Sigmoid colon (tissue), 7 donors: Measurements from ENCODE around the gene HK1. TPM values are rescaled to one million over a fixed set of nuclear protein-coding genes. Genes with fewer than 3 reads are reported as not detected.

Experiments
- DNase-seq: peaks from one replicate; pipeline ENCODE4 v3.0.0-alpha.2; 2019
- H3K27ac ChIP-seq, 4 donors: fragments of 200-600 bp; sonication (generic); one replicate each; pipeline ENCODE4 v1.5.1; 2016 to 2019; ENCODE audit warnings: mild to moderate bottlenecking in 1 of 4
- H3K27me3 ChIP-seq, 3 donors: fragments of 200-600 bp; sonication (generic); one replicate each; pipeline ENCODE4 v1.5.1; 2019; ENCODE audit warnings: mild to moderate bottlenecking in 1 of 3
- H3K36me3 ChIP-seq, 4 donors: fragments of 200-600 bp; sonication (generic); one replicate each; pipeline ENCODE4 v1.5.1; 2016 to 2019
- H3K4me1 ChIP-seq, 4 donors: fragments of 200-600 bp; sonication (generic); one replicate each; pipeline ENCODE4 v1.5.1; 2017 to 2019
- H3K4me3 ChIP-seq, 4 donors: fragments of 200-600 bp; sonication (generic); one replicate each; pipeline ENCODE4 v1.5.1; 2017 to 2019; ENCODE audit warnings: mild to moderate bottlenecking in 2 of 4, moderate library complexity in 1 of 4
- H3K9me3 ChIP-seq, 4 donors: fragments of 200-600 bp in 3 of 4; sonication (generic) in 3 of 4; one replicate each; pipeline versions ENCODE4 v1.5.1 to v1.6.1; 2013 to 2019
- EP300 ChIP-seq, 4 donors: sonication (generic); formaldehyde crosslinking; IDR thresholded peaks; one replicate each; pipeline ENCODE4 v1.6.1; 2017; ENCODE audit warnings: antibody characterized with exemption in 4 of 4
- POLR2A ChIP-seq, 2 donors: fragments of 450-650 bp; IDR thresholded peaks; one replicate each; pipeline ENCODE4 v1.6.1; 2016; ENCODE audit warnings: antibody characterized with exemption in 2 of 2, mild to moderate bottlenecking in 2 of 2, moderate library complexity in 2 of 2
- POLR2AphosphoS5 ChIP-seq, 4 donors: sonication (generic); formaldehyde crosslinking; IDR thresholded peaks; one replicate each; pipeline ENCODE4 v1.6.1; 2017; ENCODE audit warnings: antibody characterized with exemption in 4 of 4
- WGBS, 2 donors: extraction: QIAGEN DNeasy Blood & Tissue Kit; methylation state at CpG; one replicate each; pipeline ENCODE4 v1.1.7; 2013; 5-methylcytosine and 5-hydroxymethylcytosine counted together
- intact Hi-C: fragments of 100-400 bp; cut with DNase I; formaldehyde crosslinking; loops from one replicate; pipeline ENCODE4 v1.15.1; 2023
- polyA plus RNA-seq, 3 donors: library from polyadenylated mRNA; stranded (reverse); fragments of 200-250 nt; gene quantifications; one replicate each; pipeline ENCODE4 v1.2.3, GENCODE V29; 2013
- total RNA-seq, 4 donors: library from RNA; depleted of rRNA; stranded (reverse); fragments of >200 nt; gene quantifications; one replicate each; pipeline ENCODE4 v1.1.0, GENCODE V29; 2016
- TF ChIP-seq, protein P1 (sequence below), 4 experiments: fragments of 450-650 bp in 3 of 4; fragments of 200-600 bp in 1 of 4; IDR thresholded peaks; one replicate each; pipeline ENCODE4 v1.5.1; 2016 to 2019; ENCODE audit warnings: antibody characterized with exemption in 4 of 4, mild to moderate bottlenecking in 3 of 4, moderate library complexity in 2 of 4
- donor health status: healthy with polysubstance abuse.
- donor health status: Bipolar disorder and iron deficiency.
- donor health status: healthy.

HK1 gene
- total and polyA plus RNA-seq, 7 donors, result 23.4 to 74.9 (median 65.8) TPM

DNA sequence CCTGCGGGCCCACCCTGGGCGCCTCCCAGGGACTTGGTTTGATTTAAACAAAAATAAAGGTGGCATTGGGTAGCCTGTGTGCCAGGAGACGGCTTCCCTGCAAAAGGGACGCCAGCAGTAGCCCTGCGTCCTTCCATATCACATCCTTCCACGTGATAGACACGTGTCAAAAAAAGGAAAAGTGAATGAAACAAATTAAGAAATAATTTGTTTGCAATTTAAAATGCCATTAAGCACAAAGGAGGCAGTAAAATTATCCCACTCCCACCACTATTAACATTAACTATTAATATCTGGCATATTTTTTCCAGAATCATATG, 130.8 kb downstream of the HK1 start:
- peak overlapping the region in 3 of 4 donors; percentile 37 to 44 (median 41) for H3K4me3 ChIP-seq
- H3K27ac ChIP-seq, result peak overlapping the region; percentile 88 to 97 (median 94)
- TF ChIP-seq, protein P1, sequence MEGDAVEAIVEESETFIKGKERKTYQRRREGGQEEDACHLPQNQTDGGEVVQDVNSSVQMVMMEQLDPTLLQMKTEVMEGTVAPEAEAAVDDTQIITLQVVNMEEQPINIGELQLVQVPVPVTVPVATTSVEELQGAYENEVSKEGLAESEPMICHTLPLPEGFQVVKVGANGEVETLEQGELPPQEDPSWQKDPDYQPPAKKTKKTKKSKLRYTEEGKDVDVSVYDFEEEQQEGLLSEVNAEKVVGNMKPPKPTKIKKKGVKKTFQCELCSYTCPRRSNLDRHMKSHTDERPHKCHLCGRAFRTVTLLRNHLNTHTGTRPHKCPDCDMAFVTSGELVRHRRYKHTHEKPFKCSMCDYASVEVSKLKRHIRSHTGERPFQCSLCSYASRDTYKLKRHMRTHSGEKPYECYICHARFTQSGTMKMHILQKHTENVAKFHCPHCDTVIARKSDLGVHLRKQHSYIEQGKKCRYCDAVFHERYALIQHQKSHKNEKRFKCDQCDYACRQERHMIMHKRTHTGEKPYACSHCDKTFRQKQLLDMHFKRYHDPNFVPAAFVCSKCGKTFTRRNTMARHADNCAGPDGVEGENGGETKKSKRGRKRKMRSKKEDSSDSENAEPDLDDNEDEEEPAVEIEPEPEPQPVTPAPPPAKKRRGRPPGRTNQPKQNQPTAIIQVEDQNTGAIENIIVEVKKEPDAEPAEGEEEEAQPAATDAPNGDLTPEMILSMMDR (IDR thresholded peaks at IDR 0.05), result peak in 1 of 4 experiments; percentile 33
- TF ChIP-seq POLR2A (IDR thresholded peaks at IDR 0.05), result no peak
- intact Hi-C loops, result loop anchor here (10.0 kb wide), 1 partner anchor 226 kb away; the partner anchor contains the start of gene FAM241B
- no peaks in the 10 kb centered on the region for H3K9me3 ChIP-seq
- no peaks in the 10 kb centered on the region for H3K27me3 ChIP-seq
- H3K4me1 ChIP-seq, result peaks cover 0 to 89% (median 70%) of the 10 kb centered on the region in 4 donors
- WGBS, 2 donors, result 20 to 23% methylated on average over 7 of the region's 7 CpGs
- H3K36me3 ChIP-seq, result peaks cover 8 to 29% (median 15%) of the 10 kb centered on the region in 4 donors
- DNase-seq, result no peak

DNA sequence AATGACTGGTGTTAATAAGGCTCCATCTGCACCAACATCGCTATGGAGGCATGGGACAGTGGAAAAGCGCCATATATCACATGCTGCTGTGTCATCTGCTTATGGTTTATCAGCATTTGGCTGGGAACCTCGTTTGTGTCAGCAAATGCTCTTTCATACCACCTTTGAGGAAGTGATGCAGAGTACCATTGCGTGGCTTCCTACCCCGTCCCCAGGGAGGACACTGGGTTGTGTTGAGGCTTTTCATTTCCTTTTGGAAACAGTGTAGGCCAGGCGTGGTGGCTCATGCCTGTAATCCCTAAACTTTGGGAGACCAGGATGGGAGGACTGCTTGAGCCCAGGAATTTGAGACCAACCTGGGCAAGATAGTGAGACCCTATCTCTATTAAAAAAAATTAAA, 131.7 kb downstream of the HK1 start:
- WGBS, 2 donors, result 49 to 76% methylated on average over 6 of the region's 6 CpGs
- intact Hi-C loops, result loop anchor here (10.0 kb wide), 1 partner anchor 225 kb away; the partner anchor contains the start of gene FAM241B
- TF ChIP-seq POLR2A (IDR thresholded peaks at IDR 0.05) (no peak), POLR2AphosphoS5 (IDR thresholded peaks at IDR 0.05) (peak; percentile 32 to 77 (median 40)), EP300 (IDR thresholded peaks at IDR 0.05) (peak in 2 of 4 donors; percentile 33 to 74)
- TF ChIP-seq, protein P1 (IDR thresholded peaks at IDR 0.05), result no peak
- Histone ChIP-seq H3K27me3 (no peaks in the 10 kb centered on the region), H3K4me3 (no peak overlapping the region), H3K9me3 (no peaks in the 10 kb centered on the region), H3K36me3 (peaks cover 2 to 21% (median 9%) of the 10 kb centered on the region in 4 donors), H3K4me1 (peaks cover 0 to 81% (median 66%) of the 10 kb centered on the region in 4 donors), H3K27ac (peak overlapping the region; percentile 88 to 97 (median 94))
- DNase-seq, result no peak

DNA sequence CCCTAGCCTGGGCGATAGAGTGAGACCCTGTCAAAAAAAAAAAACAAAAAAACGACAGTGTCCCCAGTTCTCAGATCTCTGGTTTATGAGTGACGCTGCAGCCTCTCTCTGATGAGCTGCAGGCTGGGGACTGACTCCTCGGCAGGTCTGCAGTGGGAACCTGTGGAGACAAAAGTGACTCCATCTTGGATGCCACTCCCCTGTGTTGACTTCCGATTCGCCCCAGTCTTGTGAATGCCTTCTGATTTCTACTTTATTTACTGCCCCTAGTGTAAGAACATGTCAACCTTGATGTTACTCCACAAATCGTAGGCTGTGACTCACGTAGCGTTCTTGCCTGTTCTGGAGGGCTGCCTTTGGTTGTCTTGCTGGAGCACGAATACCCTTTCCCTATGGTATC, 132.2 kb downstream of the HK1 start:
- Histone ChIP-seq H3K4me3 (no peak overlapping the region), H3K36me3 (peaks cover 0 to 16% (median 7%) of the 10 kb centered on the region in 4 donors), H3K4me1 (peaks cover 0 to 78% (median 64%) of the 10 kb centered on the region in 4 donors), H3K27me3 (no peaks in the 10 kb centered on the region), H3K9me3 (no peaks in the 10 kb centered on the region), H3K27ac (peak overlapping the region; percentile 88 to 97 (median 94))
- TF ChIP-seq POLR2AphosphoS5 (IDR thresholded peaks at IDR 0.05), result peak in 2 of 4 donors; percentile 32 to 63
- peak in 3 of 4 donors; percentile 49 to 86 (median 50) for TF ChIP-seq EP300 (IDR thresholded peaks at IDR 0.05)
- TF ChIP-seq, protein P1 (IDR thresholded peaks at IDR 0.05), result no peak
- no peak for TF ChIP-seq POLR2A (IDR thresholded peaks at IDR 0.05)
- intact Hi-C loops, result no loop called here
- 83 to 91% methylated on average over 10 of the region's 10 CpGs for WGBS, 2 donors
- DNase-seq, result no peak

DNA sequence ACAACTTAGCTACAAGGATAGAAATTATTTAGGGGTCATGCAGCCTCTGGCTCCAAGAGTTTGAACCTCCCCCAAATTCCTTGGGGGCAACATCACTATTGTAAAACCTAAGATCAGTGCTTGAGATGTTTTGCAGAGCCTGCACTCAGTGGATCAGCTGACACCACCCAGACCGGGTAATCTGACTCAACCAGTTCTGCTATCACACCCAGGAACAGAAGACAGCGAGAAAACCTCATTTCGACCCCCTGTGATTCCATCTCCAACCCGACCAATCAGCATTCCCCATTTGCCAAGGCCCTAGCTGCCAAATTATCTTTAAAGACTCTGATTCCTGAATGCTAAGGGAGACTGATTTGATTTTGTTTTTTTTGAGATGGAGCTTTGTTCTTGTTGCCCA, 133.2 kb downstream of the HK1 start:
- H3K36me3 ChIP-seq, result peaks cover 0 to 6% (median 2%) of the 10 kb centered on the region in 4 donors
- peak; percentile 72 for DNase-seq
- H3K4me1 ChIP-seq, result peaks cover 0 to 68% (median 55%) of the 10 kb centered on the region in 4 donors
- intact Hi-C loops, result no loop called here
- TF ChIP-seq POLR2A (IDR thresholded peaks at IDR 0.05) (no peak), EP300 (IDR thresholded peaks at IDR 0.05) (peak in 2 of 4 donors; percentile 47 to 66), POLR2AphosphoS5 (IDR thresholded peaks at IDR 0.05) (peak in 2 of 4 donors; percentile 39 to 56)
- H3K27ac ChIP-seq, result peak overlapping the region; percentile 88 to 97 (median 94)
- no peaks in the 10 kb centered on the region for H3K9me3 ChIP-seq
- WGBS, 2 donors, result 58 to 74% methylated on average over 4 of the region's 4 CpGs
- H3K4me3 ChIP-seq, result peak overlapping the region in 2 of 4 donors; percentile 57 to 62
- H3K27me3 ChIP-seq, result no peaks in the 10 kb centered on the region

DNA sequence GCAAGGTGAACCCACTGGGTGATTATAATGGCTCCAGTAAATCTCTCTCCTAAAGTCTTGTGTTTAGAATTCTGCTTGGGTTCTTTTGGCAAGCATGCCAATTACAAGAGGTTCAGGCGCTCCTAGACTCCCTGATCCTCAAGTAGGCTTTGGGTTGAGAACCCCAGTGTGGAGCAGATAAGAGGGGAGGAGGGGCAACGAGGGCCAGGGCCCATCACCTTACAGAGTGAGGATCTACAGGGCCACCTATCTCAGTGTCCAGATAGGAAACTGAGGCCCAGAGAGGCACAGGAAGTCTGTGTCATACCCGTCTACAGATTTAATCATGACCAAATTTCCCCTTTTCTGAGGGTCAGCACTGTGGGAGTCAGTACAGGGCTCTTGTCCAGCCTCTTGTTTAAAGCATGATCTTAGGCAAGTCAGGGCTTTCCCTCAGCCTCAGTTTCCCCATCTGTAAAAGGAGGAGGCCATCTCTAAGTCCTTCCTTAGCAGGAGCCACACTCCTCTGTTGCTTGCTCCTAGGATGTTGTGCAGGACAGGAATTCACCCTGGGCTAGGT, 134.0 kb downstream of the HK1 start:
- H3K4me3 ChIP-seq, result peak overlapping the region in 2 of 4 donors; percentile 57 to 62
- no peaks in the 10 kb centered on the region for H3K9me3 ChIP-seq
- H3K4me1 ChIP-seq, result peaks cover 0 to 60% (median 50%) of the 10 kb centered on the region in 4 donors
- DNase-seq, result no peak
- intact Hi-C loops, result no loop called here
- peak overlapping the region; percentile 88 to 97 (median 94) for H3K27ac ChIP-seq
- WGBS, 2 donors, result 75 to 86% methylated on average over 3 of the region's 3 CpGs
- H3K36me3 ChIP-seq, result no peaks in the 10 kb centered on the region
- TF ChIP-seq, protein P1 (IDR thresholded peaks at IDR 0.05), result no peak
- TF ChIP-seq POLR2A (IDR thresholded peaks at IDR 0.05) (no peak), EP300 (IDR thresholded peaks at IDR 0.05) (no peak), POLR2AphosphoS5 (IDR thresholded peaks at IDR 0.05) (no peak)
- no peaks in the 10 kb centered on the region for H3K27me3 ChIP-seq
